ENCODE data around the gene MACROD1. TPM values are rescaled to one million over a fixed set of nuclear protein-coding genes. Genes with fewer than 3 reads are reported as not detected.

Gene MACROD1
- total and polyA plus RNA-seq, 2 donors (not counting 1 experiment from before 2014, with no cell fraction given): 2.7 to 8.6 TPM

DNA sequence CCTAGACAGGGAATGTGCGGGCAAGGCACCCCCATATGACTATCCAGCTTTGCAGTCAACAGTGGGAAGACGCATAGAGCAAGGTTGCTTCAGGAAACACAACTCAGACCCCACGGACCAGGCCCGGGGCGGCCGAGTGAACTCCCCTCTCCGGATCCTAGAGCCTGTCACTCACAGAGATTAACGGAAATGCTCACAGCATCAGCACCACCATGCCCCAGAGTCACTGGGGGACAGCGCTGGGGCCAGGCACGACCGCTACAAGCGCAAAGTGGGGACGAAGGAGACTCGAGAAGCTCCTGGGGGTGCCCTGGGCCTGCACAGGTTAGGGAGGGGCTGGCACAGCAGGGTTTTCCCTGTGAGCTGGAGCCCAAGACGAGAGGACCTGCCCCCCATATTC, 15.9 kb downstream of the MACROD1 start:
- Histone ChIP-seq H3K36me3 (replicated peaks in 1 of 2; ENCODE audit: control extremely low read depth in 1 of 2, control insufficient read depth in 1 of 2, extremely low read depth in 1 of 2, insufficient read depth in 2 of 2, low read length in 1 of 2) (no peaks in the 10 kb centered on the region), H3K4me3 (ENCODE audit: control extremely low read depth in 1 of 5, extremely low read depth in 1 of 5, insufficient read depth in 1 of 5, low read depth in 2 of 5, low read length in 4 of 5) (no peak overlapping the region), H3K79me2 (ENCODE audit: control insufficient read depth, insufficient read depth, low read length) (no peaks in the 10 kb centered on the region), H3K4me2 (replicated peaks; ENCODE audit: low read depth, low read length, poor library complexity, severe bottlenecking) (no peak overlapping the region), H3K9ac (ENCODE audit: low read length) (no peak overlapping the region), H3K27ac (ENCODE audit: low read length in 2 of 2) (no peak overlapping the region), H2AFZ (ENCODE audit: insufficient read depth, low read depth, low read length, poor library complexity, severe bottlenecking) (no peak overlapping the region), H3K4me1 (ENCODE audit: control insufficient read depth in 2 of 2, insufficient read depth in 2 of 2, low read length in 2 of 2) (peaks cover 0 to 12% of the 10 kb centered on the region in 2 donors), H3K9me3 (ENCODE audit: control extremely low read depth in 1 of 3, control insufficient read depth in 2 of 3, insufficient read depth in 1 of 3, low read length in 2 of 3) (peaks cover 0 to 4% (median 0%) of the 10 kb centered on the region in 3 donors), H3K27me3 (replicated peaks in 1 of 4; ENCODE audit: control extremely low read depth in 1 of 4, control insufficient read depth in 3 of 4, insufficient read depth in 4 of 4, low read length in 3 of 4) (no peaks in the 10 kb centered on the region), H4K20me1 (ENCODE audit: control insufficient read depth, insufficient read depth, low read length, poor library complexity, severe bottlenecking) (no peaks in the 10 kb centered on the region)
- ChIA-PET CTCF (interaction anchor here (0.8 to 9.6 kb wide), 8 partner anchors 12 to 670 kb away, joined by 3 to 163 read pairs (median 6); partner anchors contain the start of genes MARK2, STIP1 and ZFTA), POLR2A (no interaction called here)
- intact Hi-C loops (cut with micrococcal nuclease): no loop called here
- 94% methylated on average over 15 of the region's 15 CpGs for WGBS (ENCODE audit: insufficient coverage)
- H3K4me3 Mint-ChIP-seq: no peak overlapping the region
- DNase-seq (no peak), ATAC-seq (ENCODE audit: low read depth) (no peak)
- no peaks in the 10 kb centered on the region for H3K27me3 Mint-ChIP-seq
- peaks cover 7% of the 10 kb centered on the region for H3K4me1 Mint-ChIP-seq
- H3K27ac Mint-ChIP-seq: no peak overlapping the region
- no peak for TF ChIP-seq EZH2 (IDR thresholded peaks at IDR 0.05; ENCODE audit: borderline replicate concordance, insufficient read depth, low read depth, low read length, poor library complexity, severe bottlenecking)
- TF ChIP-seq, protein P1, sequence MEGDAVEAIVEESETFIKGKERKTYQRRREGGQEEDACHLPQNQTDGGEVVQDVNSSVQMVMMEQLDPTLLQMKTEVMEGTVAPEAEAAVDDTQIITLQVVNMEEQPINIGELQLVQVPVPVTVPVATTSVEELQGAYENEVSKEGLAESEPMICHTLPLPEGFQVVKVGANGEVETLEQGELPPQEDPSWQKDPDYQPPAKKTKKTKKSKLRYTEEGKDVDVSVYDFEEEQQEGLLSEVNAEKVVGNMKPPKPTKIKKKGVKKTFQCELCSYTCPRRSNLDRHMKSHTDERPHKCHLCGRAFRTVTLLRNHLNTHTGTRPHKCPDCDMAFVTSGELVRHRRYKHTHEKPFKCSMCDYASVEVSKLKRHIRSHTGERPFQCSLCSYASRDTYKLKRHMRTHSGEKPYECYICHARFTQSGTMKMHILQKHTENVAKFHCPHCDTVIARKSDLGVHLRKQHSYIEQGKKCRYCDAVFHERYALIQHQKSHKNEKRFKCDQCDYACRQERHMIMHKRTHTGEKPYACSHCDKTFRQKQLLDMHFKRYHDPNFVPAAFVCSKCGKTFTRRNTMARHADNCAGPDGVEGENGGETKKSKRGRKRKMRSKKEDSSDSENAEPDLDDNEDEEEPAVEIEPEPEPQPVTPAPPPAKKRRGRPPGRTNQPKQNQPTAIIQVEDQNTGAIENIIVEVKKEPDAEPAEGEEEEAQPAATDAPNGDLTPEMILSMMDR (IDR thresholded peaks at IDR 0.05): no peak
- no peaks in the 10 kb centered on the region for H3K9me3 Mint-ChIP-seq (ENCODE audit: insufficient read depth)

DNA sequence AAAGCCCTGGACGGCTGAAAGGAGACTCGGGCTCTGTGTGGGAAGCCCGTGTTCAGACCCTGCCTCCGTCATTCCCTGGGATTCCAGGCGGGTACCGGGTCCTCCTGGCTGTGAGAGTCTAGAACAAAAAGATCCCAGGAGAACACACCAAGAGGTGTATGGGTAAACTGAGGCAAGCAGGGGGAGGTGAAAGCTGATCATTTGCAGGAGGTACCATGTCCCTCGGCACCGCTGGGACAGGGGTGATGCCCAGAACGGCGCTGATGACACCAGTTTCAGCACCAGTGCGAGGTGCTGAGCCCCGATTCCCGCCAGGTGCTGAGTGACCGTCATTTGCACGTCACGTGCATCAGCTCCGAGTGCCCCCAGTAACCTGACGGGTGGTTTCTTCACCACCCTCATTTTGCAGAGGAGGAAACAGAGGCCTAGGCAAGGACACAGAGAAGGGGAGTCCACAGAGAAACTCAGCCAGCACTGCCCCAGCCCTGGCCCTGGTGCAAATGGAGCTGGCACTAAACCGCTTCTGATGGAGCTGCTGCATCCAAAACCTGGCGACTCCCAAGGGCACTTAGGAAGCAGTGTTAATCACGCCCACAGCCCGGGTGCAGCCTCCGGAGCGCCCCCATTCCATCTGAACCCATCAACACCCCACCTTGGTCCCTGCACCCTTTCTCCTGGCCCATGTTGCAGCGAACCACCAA, 16.8 kb downstream of the MACROD1 start:
- Histone ChIP-seq H3K4me2 (replicated peaks; ENCODE audit: low read depth, low read length, poor library complexity, severe bottlenecking) (no peak overlapping the region), H2AFZ (ENCODE audit: insufficient read depth, low read depth, low read length, poor library complexity, severe bottlenecking) (no peak overlapping the region), H4K20me1 (ENCODE audit: control insufficient read depth, insufficient read depth, low read length, poor library complexity, severe bottlenecking) (no peaks in the 10 kb centered on the region), H3K79me2 (ENCODE audit: control insufficient read depth, insufficient read depth, low read length) (no peaks in the 10 kb centered on the region), H3K27me3 (replicated peaks in 1 of 4; ENCODE audit: control extremely low read depth in 1 of 4, control insufficient read depth in 3 of 4, insufficient read depth in 4 of 4, low read length in 3 of 4) (no peaks in the 10 kb centered on the region), H3K4me1 (ENCODE audit: control insufficient read depth in 2 of 2, insufficient read depth in 2 of 2, low read length in 2 of 2) (peaks cover 0 to 14% of the 10 kb centered on the region in 2 donors), H3K27ac (ENCODE audit: low read length in 2 of 2) (no peak overlapping the region), H3K4me3 (ENCODE audit: control extremely low read depth in 1 of 5, extremely low read depth in 1 of 5, insufficient read depth in 1 of 5, low read depth in 2 of 5, low read length in 4 of 5) (no peak overlapping the region), H3K9me3 (ENCODE audit: control extremely low read depth in 1 of 3, control insufficient read depth in 2 of 3, insufficient read depth in 1 of 3, low read length in 2 of 3) (peaks cover 0 to 4% (median 0%) of the 10 kb centered on the region in 3 donors), H3K9ac (ENCODE audit: low read length) (no peak overlapping the region), H3K36me3 (replicated peaks in 1 of 2; ENCODE audit: control extremely low read depth in 1 of 2, control insufficient read depth in 1 of 2, extremely low read depth in 1 of 2, insufficient read depth in 2 of 2, low read length in 1 of 2) (no peaks in the 10 kb centered on the region)
- TF ChIP-seq, protein P1 (IDR thresholded peaks at IDR 0.05): peak; percentile 44
- TF ChIP-seq EZH2 (IDR thresholded peaks at IDR 0.05; ENCODE audit: borderline replicate concordance, insufficient read depth, low read depth, low read length, poor library complexity, severe bottlenecking): no peak
- 91% methylated on average over 25 of the region's 25 CpGs for WGBS (ENCODE audit: insufficient coverage)
- ChIA-PET POLR2A (no interaction called here), CTCF (interaction anchor here (0.6 to 9.6 kb wide), 13 partner anchors 14 to 1225 kb away, joined by 3 to 163 read pairs (median 4); partner anchors contain the start of genes ATL3, MARK2 and ZFTA)
- H3K4me1 Mint-ChIP-seq: peaks cover 9% of the 10 kb centered on the region
- intact Hi-C loops (cut with micrococcal nuclease): loop anchor here (1.0 kb wide), 3 partner anchors 149 to 381 kb away; partner anchors contain the start of gene ZFTA
- no peak for DNase-seq
- no peak overlapping the region for H3K27ac Mint-ChIP-seq
- H3K4me3 Mint-ChIP-seq: no peak overlapping the region
- H3K27me3 Mint-ChIP-seq: no peaks in the 10 kb centered on the region
- ATAC-seq (ENCODE audit: low read depth): no peak
- no peaks in the 10 kb centered on the region for H3K9me3 Mint-ChIP-seq (ENCODE audit: insufficient read depth)

Measured in B cell (primary cell).